Suprapubic skin (tissue), 4 donors: ENCODE results near the gene FMNL2.

ENCODE experiments used
- EP300 ChIP-seq: sonication (generic); formaldehyde crosslinking; IDR thresholded peaks from one replicate; pipeline ENCODE4 v1.6.1; 2017; ENCODE audit warnings: antibody characterized with exemption
- POLR2A ChIP-seq, 2 donors: fragments of 450-650 bp; IDR thresholded peaks; one replicate each; pipeline ENCODE4 v1.6.1; 2017; ENCODE audit warnings: antibody characterized with exemption in 2 of 2, mild to moderate bottlenecking in 2 of 2, moderate library complexity in 2 of 2
- POLR2AphosphoS5 ChIP-seq, 3 donors: sonication (generic); formaldehyde crosslinking; IDR thresholded peaks; one replicate each; pipeline ENCODE4 v1.6.1; 2017; ENCODE audit warnings: antibody characterized with exemption in 3 of 3
- TF ChIP-seq, protein P1 (sequence below), 2 donors: fragments of 200-600 bp in 1 of 2; fragments of 450-650 bp in 1 of 2; sonication (generic) in 1 of 2; IDR thresholded peaks; one replicate each; pipeline ENCODE4 v1.5.1; 2016 to 2019; ENCODE audit warnings: antibody characterized with exemption in 2 of 2, mild to moderate bottlenecking in 1 of 2, moderate library complexity in 1 of 2

DNA sequence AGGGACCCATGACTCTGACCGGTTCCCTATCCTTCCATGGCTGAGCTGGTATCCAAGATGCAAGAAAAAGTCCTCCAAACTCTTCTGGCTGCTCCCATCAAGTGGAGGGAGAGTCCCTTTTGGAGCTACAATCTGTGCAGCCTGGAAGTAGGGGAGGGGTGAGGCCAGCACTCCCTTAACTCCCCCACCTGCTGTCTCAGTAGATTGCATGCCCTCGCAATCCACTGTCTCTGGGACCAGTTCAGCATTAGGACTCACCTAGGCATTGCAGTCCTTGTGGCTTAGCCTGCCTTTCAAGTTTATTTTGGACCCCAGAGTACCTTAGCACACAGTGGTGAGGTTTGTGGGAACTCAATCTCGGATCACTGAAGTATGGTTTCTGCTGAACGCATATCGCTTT lies 14.2 kb upstream of the FMNL2 start:
- TF ChIP-seq, protein P1, sequence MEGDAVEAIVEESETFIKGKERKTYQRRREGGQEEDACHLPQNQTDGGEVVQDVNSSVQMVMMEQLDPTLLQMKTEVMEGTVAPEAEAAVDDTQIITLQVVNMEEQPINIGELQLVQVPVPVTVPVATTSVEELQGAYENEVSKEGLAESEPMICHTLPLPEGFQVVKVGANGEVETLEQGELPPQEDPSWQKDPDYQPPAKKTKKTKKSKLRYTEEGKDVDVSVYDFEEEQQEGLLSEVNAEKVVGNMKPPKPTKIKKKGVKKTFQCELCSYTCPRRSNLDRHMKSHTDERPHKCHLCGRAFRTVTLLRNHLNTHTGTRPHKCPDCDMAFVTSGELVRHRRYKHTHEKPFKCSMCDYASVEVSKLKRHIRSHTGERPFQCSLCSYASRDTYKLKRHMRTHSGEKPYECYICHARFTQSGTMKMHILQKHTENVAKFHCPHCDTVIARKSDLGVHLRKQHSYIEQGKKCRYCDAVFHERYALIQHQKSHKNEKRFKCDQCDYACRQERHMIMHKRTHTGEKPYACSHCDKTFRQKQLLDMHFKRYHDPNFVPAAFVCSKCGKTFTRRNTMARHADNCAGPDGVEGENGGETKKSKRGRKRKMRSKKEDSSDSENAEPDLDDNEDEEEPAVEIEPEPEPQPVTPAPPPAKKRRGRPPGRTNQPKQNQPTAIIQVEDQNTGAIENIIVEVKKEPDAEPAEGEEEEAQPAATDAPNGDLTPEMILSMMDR (IDR thresholded peaks at IDR 0.05), result no peak
- TF ChIP-seq EP300 (no peak), POLR2AphosphoS5 (IDR thresholded peaks at IDR 0.05) (no peak), POLR2A (IDR thresholded peaks at IDR 0.05) (no peak)
